Measurements from ENCODE around the gene CACNA1F.

GRCh38 chrX:49242545-49243066 lies 9.5 kb upstream of the CACNA1F start:
- TF ChIP-seq EZH2 (IDR thresholded peaks at IDR 0.05; ENCODE audit: borderline replicate concordance, low read length) (no peak), CTCF (conservative IDR thresholded peaks at IDR 0.05 in 1 of 2, IDR thresholded peaks at IDR 0.05 in 1 of 2; ENCODE audit: extremely low read depth in 1 of 2, insufficient read depth in 1 of 2, low read depth in 1 of 2, low read length in 2 of 2) (no peak)

Measured in mammary epithelial cell (primary cell).